HG03159 (cell line): ENCODE results near the gene PTPRE.
A peak's percentile ranks its signal among the peaks of the same experiment; 100 is the strongest.

Experiments used
- ATAC-seq: cut with Tn5 transposase; IDR thresholded peaks from one replicate; pipeline ENCODE4 v1.9.1; 2021; ENCODE audit warnings: mild to moderate bottlenecking, moderate library complexity; ENCODE audit not compliant: unreplicated experiment

Gene PTPRE, protein sequence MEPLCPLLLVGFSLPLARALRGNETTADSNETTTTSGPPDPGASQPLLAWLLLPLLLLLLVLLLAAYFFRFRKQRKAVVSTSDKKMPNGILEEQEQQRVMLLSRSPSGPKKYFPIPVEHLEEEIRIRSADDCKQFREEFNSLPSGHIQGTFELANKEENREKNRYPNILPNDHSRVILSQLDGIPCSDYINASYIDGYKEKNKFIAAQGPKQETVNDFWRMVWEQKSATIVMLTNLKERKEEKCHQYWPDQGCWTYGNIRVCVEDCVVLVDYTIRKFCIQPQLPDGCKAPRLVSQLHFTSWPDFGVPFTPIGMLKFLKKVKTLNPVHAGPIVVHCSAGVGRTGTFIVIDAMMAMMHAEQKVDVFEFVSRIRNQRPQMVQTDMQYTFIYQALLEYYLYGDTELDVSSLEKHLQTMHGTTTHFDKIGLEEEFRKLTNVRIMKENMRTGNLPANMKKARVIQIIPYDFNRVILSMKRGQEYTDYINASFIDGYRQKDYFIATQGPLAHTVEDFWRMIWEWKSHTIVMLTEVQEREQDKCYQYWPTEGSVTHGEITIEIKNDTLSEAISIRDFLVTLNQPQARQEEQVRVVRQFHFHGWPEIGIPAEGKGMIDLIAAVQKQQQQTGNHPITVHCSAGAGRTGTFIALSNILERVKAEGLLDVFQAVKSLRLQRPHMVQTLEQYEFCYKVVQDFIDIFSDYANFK

DNA sequence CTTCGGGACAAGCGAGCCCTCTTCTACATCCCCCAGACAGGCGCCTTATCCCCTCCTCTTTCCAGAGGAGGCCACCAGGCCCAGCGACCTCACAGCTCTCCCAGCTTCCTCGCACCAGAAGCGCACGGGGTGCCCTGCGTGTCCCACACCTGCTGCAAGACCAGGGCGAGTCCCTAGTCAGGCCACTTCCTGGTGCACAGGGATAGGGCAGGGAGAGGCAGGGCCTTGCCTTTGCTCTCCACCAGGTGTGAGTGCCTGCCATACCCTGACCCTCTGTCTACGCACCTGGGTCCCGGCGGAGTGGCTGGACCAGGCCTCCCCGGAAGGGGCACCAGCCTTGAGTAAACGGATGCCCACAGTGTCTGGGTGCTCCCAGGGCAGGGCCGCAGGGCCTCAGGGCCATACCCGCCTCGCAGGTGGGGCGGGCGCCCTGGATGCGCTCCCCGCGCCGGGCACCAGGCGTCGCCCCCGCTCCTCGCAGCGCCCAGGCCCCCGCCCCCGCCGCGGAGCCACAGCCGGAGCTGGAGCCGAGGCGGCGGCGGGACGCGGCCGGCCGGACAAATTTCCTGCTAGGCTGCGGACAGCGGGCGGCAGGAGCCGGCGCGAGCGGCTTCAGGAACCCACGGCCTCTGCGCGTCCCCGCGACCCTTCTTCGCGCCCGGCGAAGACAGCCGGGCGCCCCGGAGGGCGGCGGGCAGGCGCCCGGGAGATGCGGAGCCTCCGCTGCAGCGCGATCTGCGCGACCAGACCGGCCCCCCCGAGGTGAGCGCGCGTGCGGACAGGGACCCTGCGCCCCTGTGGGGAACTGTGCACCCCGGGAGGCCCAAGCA lies at the start of gene PTPRE:
Gene PTPRE, plus strand, starts transcription at position 556 of the 830 bp plus-strand sequence. CDS start 133,779 bp downstream, outside the sequence.
- peak; percentile 93 for ATAC-seq

DNA sequence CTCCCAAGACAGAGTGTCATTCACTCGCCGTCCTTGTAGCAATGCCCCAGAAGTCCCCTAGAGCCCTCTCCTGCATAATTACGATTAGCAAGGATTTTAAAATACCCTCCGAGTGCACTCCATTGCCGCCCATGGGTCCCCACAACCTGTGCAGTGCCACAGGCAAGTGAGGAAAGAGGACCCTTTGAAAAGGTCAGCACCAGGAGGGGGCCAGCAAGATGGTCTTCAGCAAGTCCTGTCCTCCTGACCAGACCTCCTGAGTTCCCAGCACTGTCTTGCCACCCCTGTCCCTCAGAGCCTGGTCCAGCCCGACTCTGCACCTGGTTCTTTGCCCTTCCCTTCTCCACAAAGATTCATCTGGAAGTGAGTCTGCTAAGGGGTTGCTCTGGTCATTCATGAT lies 46.3 kb upstream of the PTPRE start:
- no peak for ATAC-seq

DNA sequence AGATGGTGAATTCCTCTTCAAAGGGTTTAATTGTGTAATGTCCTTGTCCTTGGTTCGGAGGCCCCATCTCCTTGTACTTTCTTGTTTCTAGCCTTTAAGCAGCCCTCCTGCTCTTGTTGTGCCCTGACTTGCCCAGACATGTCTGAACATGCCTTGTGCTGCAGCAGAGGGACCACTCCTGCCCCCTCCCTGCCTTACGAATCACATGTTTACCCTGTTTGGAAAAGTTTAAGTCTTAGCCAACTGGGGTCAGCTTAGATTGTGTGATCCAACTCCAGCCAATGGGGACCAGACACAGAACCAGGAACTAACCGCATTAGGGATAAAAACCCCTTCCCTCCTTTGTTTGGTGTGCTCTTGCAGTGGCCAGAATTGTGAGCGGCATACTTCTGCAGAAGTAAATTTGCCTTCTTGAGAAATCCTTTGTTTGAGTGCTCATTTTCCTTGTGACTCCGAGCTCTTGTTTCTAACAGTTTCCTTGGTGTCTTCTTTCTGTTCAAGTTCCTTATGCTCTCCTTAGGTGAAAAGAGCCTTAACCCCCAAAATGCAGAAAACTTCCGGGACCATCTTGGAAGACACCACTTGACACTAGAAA lies 43.6 kb upstream of the PTPRE start:
- ATAC-seq = no peak

DNA sequence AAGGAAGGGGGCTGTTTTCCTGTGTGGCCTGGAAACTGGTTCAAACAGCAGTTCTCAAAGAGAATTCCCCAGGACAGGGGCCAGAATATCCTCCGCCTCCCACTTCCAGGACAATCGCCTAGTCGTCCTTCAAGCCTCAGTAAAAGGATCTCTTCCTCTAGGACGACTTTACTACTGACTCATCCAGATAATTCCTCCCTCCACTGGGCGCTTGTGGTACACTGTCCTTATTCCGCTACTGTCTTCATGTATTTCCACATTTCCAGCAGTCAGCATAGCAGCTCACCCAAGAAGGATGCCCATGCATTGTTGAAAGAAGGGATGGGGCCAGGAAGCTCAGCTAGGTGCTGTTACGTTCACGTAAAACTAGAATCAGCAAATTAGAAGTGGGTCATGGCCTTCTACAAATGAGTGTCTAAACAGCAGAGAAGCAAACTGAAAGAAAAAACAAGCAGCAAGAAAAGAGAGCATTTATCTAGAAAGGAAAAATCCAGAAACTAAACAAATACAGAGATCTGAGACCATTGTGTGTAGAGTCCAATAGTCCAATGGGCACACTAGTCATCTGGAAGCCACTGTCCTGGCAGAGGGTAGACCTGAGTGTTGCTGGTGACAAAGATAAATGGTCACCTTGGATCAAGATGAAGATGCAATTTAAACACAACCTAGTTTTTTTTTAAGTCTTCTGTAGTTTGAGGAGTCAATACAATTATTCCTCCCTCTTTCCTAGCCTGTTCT lies 40.5 kb upstream of the PTPRE start:
- ATAC-seq = no peak

DNA sequence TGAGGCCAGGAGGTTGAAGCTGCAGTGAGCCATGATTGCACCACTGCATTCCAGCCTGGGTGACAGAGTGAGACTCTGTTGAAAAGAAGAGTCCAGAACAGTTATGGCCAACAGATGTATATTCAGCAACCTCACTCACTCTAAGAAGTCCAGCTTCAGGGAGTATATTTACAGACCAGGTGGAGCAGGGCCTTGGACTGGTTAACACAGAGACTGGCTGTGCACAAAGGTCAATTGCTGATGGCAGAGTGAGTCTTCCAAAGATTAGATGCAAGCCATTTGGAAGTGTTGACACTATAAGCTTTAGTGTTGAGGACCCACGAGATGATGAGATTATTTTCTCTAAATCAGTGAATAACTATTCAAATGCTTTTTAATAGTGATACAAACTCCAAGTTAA lies 39.1 kb upstream of the PTPRE start:
- no peak for ATAC-seq

DNA sequence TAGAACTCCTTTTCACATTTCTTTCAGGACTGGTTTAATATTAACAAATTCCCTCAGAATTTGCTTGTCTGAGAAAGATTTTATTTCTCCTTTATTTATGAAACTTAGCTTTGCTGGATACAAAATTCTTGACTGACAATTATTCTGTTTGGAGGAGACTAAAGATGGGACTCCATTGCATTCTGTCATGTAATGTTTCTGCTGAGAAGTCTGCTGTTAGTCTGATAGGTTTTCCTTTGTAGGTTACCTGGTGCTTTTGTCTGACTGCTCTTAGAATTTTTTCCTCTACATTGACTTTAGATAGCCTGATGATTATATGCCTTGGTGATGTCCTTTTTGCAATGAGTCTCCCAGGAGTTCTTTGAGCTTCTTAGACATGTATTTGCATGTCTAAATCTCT lies 37.6 kb upstream of the PTPRE start:
- ATAC-seq = no peak

DNA sequence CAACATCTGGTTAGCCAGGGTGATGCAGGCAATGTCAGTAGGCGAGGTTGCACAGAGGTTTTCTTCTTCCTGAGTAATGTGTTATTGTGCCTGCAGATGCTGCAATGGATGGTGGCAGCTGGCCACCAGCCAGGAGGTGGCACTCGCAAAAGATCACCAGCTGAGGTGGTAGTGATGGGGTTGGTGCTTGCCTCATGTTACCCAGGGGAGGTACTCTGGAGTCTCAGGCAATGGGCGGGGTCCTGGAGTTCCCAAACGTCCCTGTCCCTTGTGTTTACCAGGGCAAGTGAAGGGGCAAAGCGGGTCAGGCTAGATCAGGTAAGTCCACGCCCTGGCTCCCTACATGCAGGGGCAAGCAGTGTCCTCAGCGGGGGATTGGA lies 35.3 kb upstream of the PTPRE start:
- ATAC-seq = no peak

DNA sequence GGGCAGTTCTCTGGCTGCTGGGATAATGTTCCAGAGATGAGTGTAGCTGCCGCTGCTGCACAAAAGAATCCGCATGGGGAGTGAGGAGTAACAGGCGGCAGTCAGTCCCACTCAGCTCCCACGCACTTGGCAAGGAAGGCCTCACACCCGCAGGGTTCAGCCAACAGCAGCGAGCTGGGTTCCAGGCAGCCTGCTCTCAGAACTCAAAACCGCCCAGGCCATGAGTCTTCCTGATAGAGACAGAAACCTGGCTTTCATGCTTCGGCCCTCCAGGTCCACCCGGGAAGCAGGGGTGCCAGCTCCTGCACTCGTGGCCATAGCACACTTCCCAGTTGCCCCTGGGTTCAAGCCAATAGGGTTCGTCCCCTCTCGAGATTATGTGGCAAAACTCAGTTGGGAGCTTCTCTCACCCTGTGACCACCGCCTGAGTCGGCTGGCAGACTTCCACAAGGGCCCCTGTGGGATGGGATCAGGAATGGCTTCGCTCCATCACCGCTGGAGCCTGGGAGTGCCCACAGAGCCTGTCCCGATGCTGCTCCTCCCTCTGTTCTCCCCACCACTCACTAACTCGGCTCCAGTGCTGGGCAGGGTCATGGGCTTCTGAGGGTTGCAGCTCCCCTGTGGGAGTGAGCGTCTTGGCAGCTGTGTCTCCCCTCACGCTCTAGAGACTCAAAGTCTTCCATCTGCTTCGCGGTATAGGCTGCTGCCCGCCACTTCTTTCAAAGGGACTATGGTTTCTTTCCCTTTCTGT lies 34.7 kb upstream of the PTPRE start:
- no peak for ATAC-seq

DNA sequence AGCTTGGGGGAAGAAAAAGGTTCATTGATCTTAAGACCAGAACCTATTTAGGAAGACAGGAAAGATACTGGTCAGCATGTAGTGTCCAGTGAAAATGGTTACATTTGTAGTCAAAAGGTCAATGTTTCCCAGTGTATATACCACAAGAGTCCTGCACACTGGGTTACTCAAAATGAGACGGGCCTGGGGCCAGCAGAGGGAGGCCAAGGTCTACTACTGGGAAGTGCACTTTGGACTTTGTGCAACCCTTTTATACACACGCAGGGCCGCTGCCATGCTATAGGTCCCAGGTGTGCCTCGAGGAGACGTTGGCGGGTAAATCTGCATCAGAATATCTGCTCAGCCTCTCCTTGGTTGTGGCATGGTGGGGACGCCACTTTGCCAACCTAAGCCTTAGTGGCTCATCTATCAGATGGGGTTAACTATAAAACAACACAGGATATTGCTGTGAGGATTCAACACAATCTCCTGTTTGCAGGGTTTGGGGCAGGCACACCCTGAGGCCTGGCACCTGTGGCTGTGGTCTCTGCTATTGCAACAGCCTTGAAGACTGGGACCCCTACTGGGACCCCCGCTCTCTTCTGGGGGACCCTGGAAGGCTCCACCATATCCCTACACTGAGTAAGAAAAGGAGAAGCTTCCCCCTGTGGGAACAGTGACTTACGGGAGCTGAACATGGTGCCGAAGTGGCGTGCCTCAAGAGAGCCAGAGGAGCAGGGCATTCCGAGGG lies 33.9 kb upstream of the PTPRE start:
- ATAC-seq = no peak

DNA sequence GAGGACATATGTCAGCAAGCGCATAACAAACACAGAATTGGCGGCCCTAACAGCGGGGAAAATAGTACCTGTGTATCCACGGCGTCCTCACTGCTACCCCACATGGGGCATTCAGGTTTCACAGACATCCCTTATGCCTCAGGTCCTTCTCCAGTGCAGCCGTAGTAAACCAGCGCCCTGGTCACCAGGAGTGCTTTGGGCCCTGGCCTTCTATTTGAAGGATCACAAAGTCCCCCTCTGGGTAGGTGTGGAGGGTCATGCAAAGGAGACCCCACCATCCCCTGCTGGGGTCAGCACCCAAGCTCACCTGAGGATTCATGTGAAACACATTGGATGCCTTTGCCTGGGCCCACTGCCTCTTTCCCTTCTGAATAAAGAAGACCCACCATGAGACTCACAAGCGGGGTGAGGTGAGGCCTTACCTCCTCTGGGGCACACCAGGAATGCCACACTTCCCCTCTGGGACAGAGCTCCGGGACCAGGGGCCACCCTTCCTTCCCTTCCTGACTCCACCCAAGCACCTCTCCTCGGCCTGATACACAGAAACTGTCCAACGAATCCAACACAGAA lies 32.9 kb upstream of the PTPRE start:
- no peak for ATAC-seq

DNA sequence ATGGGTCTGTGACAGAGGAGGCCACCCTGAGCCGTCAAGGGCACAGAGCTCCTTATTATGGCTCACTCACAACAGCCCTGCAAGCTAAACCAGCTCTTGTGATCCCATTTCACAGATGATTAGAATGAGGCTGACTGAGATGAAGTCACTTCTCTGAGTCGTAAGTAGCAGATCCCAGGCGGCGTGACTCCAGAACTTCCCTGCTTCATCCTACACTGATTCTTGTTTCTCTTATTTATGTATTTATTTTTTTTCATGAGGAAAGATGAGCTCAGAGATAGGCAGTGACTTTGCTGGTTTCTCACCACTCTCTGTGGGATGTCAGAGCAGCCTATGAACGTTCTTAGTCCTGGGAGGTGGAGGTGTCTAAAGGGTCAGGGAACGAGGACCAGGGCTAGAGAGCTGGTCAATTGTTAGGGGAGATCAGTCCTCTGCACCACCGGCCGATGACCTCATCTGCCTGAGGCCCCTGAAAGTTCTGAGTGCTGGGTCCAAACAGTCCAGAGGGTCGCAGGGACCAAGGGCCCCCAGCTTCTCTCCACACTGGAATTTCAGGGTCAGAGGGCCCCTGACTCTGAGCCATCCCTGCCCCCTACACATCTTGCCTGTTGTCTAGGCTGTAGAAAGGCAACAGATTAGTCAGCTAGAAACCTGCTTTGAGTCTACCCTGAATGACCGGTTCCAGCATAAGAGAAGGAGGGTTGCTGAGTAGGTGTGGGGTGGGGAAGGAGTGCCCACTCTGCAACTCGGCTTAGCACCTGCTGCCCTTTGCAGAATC lies 32.0 kb upstream of the PTPRE start:
- ATAC-seq = no peak

DNA sequence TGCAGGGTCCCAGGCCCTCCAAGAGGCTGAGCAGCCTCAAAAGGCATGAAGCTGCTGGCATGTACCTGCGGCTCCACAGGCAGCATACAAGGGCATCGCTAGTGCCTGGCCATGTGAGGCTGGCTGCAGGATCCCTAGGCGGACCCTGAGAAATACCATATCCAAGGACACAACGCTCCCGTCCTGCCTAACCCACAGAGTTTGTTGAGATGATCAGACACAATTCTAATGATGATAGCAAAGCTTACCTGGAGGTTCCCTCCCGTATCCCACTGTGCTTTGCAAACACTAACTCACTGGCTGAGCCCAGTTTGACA lies 31.5 kb upstream of the PTPRE start:
- no peak for ATAC-seq

DNA sequence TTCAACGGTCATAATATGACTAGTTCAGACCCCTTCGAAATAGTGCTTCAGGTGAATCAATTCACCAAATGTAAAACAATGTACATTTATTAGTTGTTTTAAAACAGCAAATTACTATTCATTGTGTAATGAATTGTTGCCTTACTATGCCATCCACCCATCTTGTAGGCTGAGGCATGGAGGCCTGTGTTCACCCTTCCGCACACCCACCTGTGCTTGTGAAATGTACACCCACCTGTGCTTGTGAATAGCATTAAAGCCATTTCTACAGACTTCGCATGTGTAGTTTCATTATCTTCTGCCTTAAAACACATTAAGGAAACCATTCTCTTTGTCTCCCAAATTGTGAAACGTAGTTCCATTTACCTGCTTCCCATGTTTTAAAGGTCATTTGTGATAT lies 31.0 kb upstream of the PTPRE start:
- ATAC-seq = no peak

DNA sequence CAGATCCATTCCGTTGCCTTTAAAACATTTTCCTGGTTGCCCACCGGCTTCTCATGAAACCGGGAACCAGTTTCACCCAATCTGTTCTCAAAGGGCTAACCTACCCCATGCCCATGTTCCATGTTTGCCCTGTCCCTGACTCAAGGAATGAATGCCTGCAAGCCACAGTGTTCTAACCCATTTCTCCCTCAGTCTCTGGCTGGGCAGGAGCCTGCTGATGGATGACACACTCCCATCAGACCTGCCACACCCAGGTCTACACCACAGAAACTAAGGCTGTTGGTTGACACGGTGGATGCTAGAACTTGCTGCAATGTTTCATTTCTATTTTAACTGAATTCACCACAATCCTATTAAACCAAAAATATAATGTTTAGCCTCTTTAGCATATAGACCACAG lies 29.8 kb upstream of the PTPRE start:
- no peak for ATAC-seq

DNA sequence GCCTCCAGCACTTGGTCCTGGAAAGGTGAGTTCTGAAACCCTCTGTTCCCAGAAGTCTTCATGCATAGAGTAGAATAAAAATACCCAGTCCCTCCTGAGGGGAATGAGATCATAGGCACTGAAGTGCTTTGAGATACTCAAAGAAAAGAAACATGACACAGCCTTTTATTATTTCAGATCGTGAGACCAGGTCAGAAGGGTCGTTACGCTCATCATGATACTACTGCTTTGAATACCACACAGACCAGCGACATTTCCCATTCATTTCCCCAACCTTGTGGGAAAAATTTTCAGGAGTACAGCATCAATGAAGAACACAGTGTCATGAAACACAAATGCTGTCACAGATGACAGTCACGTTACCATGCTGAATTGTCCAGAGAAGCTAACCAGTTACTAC lies 29.2 kb upstream of the PTPRE start:
- ATAC-seq = no peak

DNA sequence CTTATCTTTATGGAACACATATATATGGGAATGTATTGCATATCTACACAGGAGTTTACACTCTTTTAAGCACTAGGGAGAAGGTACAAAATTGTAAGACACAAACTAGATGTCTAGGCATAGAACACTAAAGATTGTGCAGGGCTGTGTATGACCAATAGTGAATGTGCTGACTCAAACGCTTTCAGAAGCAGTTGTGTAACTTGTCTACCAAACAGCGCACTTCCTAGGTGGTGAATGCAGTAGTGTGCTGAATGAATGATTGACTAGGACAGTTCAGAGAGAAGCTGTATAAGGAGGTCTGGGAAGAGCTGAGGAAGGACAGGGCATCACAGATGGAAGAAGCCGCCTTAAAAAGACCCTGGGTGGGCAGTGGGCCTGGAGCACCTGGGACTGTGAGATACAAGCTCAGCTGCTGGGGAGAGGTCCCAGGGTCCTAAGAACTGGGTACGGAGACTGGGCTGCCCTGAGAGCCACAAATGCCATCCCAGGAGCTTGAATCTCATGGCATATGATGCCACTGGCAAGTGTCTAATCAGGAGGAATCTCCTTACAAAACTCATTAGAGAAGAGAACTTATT lies 28.3 kb upstream of the PTPRE start:
- no peak for ATAC-seq

DNA sequence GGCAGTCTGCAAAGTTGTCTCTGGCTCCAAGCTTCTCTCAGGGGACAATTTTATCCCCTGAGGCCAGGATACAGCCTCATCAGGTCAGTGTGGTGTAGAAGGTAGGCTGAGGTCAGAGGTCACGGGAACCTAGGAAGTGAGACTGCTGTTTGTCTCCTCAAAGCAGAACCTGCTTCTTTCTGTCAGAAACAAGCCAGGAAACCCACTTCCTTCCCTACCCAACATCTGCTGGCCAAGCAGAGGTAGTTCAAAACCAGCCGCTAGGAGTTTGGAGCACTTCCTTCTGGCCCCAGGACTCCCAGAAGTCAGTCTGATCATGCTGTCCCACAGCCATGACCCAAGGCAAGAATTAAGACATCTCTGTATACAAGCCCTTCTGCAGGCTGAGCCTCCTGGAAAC lies 26.3 kb upstream of the PTPRE start:
- ATAC-seq = peak; percentile 61

DNA sequence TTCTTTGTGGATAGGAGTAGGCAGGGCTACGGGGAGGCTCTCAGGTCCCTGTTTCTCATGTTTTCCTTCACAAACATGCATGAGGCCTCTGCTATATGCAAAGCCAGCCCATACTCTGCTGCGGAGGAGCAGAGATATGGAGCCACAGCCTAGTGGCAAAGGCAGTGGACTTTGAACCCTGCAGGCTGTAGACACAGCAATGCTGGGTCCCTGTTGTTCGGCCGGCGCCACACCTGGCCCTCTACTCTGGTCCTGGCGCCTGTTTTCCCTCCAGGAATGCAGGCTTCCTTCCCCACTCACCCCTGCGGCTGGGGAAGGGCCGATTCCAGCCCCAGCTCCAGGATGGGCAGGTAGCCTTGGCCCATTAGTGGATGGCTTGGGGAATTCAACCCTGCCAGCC lies 25.6 kb upstream of the PTPRE start:
- ATAC-seq = no peak
